DOHH2 (cell line): ENCODE results near the gene KIF1C.

Source experiments
- CTCF ChIP-seq: fragments of 200-600 bp; sonication (generic); IDR thresholded peaks from one replicate; pipeline ENCODE4 v1.5.1; 2014; ENCODE audit warnings: antibody characterized with exemption, mild to moderate bottlenecking, low read depth, low read length; ENCODE audit not compliant: poor library complexity, severe bottlenecking
- EZH2phosphoT487 ChIP-seq: fragments of 200-600 bp; sonication (generic); IDR thresholded peaks from 2 replicates; pipeline ENCODE4 v1.6.1; 2017; ENCODE audit warnings: borderline replicate concordance, mild to moderate bottlenecking, antibody characterized with exemption, low read length, moderate library complexity, mixed read lengths

DNA sequence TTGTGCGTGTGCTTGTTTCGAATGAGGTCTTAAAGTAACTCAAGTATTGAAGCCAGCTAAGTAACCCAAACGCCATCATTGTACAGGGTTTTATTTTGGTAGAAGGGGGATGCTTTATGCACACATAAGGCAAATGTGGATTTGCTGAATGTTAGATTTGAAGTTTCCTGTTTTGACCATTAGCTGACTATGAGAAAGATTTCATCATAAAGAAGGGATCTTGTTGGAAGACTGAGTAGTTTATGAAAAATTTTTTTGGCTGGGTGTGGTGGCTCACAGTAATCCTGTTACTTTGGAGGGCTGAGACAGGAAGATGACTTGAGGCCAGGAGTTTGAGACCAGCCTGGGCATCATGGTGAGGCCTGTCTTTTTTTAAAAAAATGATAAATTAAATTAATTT, 70.5 kb downstream of the KIF1C start:
- TF ChIP-seq CTCF: no peak
- no peak for TF ChIP-seq EZH2phosphoT487
